ENCODE data around the gene C3orf49. TPM values are rescaled to one million over a fixed set of nuclear protein-coding genes. Genes with fewer than 3 reads are reported as not detected.

The C3orf49 gene
- total RNA-seq, 1 donor from 2014 or later, result not detected

DNA sequence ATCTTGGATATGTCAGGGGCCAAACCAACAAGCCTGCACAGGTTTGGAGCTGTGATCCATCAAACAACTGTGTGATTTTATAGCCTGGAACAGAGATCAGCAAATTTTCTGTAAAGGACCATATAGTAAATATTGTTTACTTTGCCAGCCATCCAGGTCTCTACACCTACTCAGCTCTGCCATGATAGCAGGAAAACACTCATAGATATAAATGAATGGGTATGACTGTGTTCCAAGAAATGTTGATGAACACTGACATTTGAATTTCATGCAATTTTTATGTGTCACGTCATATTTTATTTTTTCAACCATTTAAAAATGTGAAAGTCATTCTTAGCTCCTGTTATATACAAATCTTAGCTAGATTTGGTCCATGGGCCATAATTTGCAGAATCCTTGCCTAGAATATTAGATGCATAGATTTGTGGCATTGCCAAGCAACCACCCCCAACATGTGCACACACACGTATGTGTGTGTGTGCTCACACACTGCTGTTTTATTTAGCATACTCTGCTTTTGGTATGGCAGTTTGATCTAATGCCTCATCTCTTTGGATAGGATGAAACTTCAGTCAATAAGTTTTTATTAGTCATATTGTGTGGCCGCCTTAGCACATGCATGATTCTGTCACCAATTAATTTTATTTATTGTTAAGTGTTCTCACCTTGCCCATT is 51.0 kb downstream of the C3orf49 start:
- TF ChIP-seq, protein P1, sequence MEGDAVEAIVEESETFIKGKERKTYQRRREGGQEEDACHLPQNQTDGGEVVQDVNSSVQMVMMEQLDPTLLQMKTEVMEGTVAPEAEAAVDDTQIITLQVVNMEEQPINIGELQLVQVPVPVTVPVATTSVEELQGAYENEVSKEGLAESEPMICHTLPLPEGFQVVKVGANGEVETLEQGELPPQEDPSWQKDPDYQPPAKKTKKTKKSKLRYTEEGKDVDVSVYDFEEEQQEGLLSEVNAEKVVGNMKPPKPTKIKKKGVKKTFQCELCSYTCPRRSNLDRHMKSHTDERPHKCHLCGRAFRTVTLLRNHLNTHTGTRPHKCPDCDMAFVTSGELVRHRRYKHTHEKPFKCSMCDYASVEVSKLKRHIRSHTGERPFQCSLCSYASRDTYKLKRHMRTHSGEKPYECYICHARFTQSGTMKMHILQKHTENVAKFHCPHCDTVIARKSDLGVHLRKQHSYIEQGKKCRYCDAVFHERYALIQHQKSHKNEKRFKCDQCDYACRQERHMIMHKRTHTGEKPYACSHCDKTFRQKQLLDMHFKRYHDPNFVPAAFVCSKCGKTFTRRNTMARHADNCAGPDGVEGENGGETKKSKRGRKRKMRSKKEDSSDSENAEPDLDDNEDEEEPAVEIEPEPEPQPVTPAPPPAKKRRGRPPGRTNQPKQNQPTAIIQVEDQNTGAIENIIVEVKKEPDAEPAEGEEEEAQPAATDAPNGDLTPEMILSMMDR (IDR thresholded peaks at IDR 0.05), result no peak
- DNase-seq (ENCODE audit: low spot score), result no peak
- H3K27me3 Mint-ChIP-seq (ENCODE audit: low read depth), result no peaks in the 10 kb centered on the region
- H3K4me3 Mint-ChIP-seq (ENCODE audit: unreplicated experiment), result no peak overlapping the region
- H3K9me3 Mint-ChIP-seq (ENCODE audit: low read depth), result no peaks in the 10 kb centered on the region
- H3K27ac Mint-ChIP-seq (ENCODE audit: unreplicated experiment), result no peak overlapping the region
- H3K36me3 Mint-ChIP-seq (ENCODE audit: low read depth), result peaks cover 2% of the 10 kb centered on the region
- peaks cover 18% of the 10 kb centered on the region for H3K4me1 Mint-ChIP-seq (ENCODE audit: low read depth)

DNA sequence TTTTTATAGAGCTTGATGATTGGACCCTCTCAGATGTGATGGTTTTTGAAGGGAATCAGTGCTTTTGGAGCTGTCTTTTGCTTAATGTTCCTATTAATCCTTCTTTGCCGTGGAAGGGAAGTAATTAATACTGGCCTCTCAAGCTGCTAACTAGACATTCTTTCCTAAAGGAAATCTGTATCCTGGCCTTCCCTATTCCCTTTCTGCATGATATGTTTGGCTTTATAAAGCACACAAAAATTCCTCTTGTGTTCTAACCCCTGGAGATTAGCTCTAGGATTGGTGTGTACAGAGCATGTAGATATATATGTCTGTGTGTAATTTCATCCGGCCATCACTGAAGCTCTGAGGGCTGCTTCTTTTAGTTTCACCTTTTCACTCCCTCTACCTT is 51.5 kb downstream of the C3orf49 start:
- no peak overlapping the region for H3K4me3 Mint-ChIP-seq (ENCODE audit: unreplicated experiment)
- no peak for DNase-seq (ENCODE audit: low spot score)
- peaks cover 17% of the 10 kb centered on the region for H3K4me1 Mint-ChIP-seq (ENCODE audit: low read depth)
- TF ChIP-seq, protein P1 (IDR thresholded peaks at IDR 0.05), result no peak
- H3K27ac Mint-ChIP-seq (ENCODE audit: unreplicated experiment), result no peak overlapping the region
- no peaks in the 10 kb centered on the region for H3K9me3 Mint-ChIP-seq (ENCODE audit: low read depth)
- H3K27me3 Mint-ChIP-seq (ENCODE audit: low read depth), result no peaks in the 10 kb centered on the region
- peaks cover 2% of the 10 kb centered on the region for H3K36me3 Mint-ChIP-seq (ENCODE audit: low read depth)

DNA sequence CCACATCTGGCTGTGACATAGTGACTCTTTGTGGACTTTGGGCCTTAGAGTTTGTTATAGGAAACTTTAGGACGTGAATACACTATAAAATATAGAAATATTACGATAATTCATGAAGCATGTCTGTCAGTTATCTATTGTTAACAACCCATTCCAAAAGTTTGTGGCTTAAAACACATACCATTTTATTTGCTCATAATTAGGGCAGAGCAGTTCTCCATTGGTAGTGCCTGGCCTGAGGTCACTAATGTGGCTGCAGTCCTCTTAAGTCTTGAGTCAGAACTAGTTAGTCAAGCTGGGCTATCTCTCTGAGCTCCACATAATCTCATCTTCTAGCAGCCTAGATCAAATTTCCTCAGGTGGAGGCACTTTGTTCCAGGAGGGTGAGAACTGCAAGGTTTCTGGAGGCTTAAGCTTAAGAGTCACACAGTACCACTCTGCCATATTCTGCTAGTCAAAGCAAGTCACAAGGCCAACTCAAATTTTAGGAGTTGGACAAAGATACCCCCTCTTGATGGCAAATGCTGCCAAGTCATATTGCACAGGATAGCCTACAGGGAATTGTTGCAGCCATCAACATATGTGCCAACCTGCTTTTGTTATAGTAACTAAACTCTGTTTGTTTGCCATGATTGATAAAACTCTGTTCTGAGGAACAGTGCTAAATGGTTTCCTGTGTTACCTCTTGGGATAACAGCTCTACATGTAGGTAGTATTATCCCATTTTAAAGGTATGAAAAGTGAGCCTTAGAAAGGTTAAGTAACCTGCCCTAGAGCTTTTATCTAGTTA is 53.2 kb downstream of the C3orf49 start:
- Mint-ChIP-seq H3K4me3 (ENCODE audit: unreplicated experiment) (no peak overlapping the region), H3K27ac (ENCODE audit: unreplicated experiment) (no peak overlapping the region)
- no peak for DNase-seq (ENCODE audit: low spot score)

DNA sequence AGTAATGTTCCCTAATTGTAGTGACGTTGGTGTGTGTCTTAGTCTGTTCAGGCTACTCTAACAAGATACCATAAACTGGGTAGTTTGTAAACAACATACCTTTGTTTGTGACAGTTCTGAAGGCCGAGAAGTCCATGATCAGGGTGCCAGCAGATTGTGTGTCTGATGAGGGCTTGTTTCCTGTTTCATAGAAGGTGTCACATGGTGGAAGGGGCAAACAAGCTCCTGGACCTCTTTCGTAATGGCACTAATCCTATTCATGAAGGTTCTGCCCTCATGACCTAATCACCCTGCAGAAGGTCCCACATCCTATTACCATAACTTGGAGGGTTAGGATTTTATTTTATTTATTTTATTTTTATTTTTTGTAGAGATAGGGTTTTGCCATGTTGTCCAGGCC is 55.7 kb downstream of the C3orf49 start:
- Mint-ChIP-seq H3K9me3 (ENCODE audit: low read depth) (no peaks in the 10 kb centered on the region), H3K4me1 (ENCODE audit: low read depth) (peaks cover 44% of the 10 kb centered on the region), H3K4me3 (ENCODE audit: unreplicated experiment) (no peak overlapping the region), H3K27ac (ENCODE audit: unreplicated experiment) (no peak overlapping the region), H3K27me3 (ENCODE audit: low read depth) (no peaks in the 10 kb centered on the region), H3K36me3 (ENCODE audit: low read depth) (no peaks in the 10 kb centered on the region)
- TF ChIP-seq, protein P1 (IDR thresholded peaks at IDR 0.05), result no peak
- DNase-seq (ENCODE audit: low spot score), result no peak

More for the DNA sequence above, 53.2 kb downstream of the C3orf49 start:
- Mint-ChIP-seq H3K9me3 (ENCODE audit: low read depth) (no peaks in the 10 kb centered on the region), H3K27me3 (ENCODE audit: low read depth) (no peaks in the 10 kb centered on the region), H3K4me1 (ENCODE audit: low read depth) (peaks cover 29% of the 10 kb centered on the region), H3K36me3 (ENCODE audit: low read depth) (no peaks in the 10 kb centered on the region)
- TF ChIP-seq, protein P1 (IDR thresholded peaks at IDR 0.05), result no peak

DNA sequence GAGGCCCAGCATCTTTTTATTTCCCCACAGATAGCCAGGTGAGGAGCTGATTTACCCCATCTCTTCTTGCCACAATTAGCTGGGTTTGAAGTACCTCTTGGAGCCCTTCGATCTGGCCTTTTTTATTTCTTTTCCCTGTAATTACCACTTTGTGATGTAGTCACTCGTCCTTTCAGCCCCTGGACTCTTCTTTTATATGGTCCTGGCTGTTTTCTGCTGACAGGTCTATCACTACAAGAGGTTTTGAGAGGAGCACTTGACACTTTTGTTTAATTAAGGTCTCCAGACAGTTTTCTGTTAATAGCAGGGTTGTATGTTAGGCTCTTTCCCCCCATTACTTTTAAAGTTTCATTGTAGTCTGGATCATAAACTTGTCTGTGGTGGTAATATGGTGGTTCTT is 56.4 kb downstream of the C3orf49 start:
- TF ChIP-seq, protein P1 (IDR thresholded peaks at IDR 0.05), result no peak
- H3K4me3 Mint-ChIP-seq (ENCODE audit: unreplicated experiment), result no peak overlapping the region
- no peak overlapping the region for H3K27ac Mint-ChIP-seq (ENCODE audit: unreplicated experiment)
- H3K9me3 Mint-ChIP-seq (ENCODE audit: low read depth), result no peaks in the 10 kb centered on the region
- no peak for DNase-seq (ENCODE audit: low spot score)
- H3K36me3 Mint-ChIP-seq (ENCODE audit: low read depth), result no peaks in the 10 kb centered on the region
- H3K27me3 Mint-ChIP-seq (ENCODE audit: low read depth), result no peaks in the 10 kb centered on the region
- H3K4me1 Mint-ChIP-seq (ENCODE audit: low read depth), result peaks cover 43% of the 10 kb centered on the region
